Common myeloid progenitor, CD34-positive (primary cell): Measurements from ENCODE around the gene SCARB1.

Experiments used
- CTCF ChIA-PET: fragments of 350-600 bp; sonication (Branson Sonifier 250); formaldehyde crosslinking; loops from one replicate; lab custom pipeline; 2021; ENCODE audit warnings: antibody characterized with exemption; lab: Charles Lee
- POLR2A ChIA-PET: fragments of 350-600 bp; sonication (Branson Sonifier 250); formaldehyde crosslinking; loops from one replicate; lab custom pipeline; 2021; ENCODE audit warnings: antibody characterized with exemption; lab: Charles Lee
- DNase-seq, 3 donors: peaks; one replicate each; pipeline versions ENCODE4 v3.0.0 to v3.0.0-alpha.2; 2013
- H3K27ac ChIP-seq, 2 experiments: 1 replicate in 1 of 2; 2 replicates in 1 of 2; pipeline ENCODE4 v1.7.0; 2013; ENCODE audit warnings: inconsistent platforms in 2 of 2, low read length in 2 of 2, mild to moderate bottlenecking in 2 of 2, low read depth in 1 of 2, moderate library complexity in 1 of 2; ENCODE audit not compliant: severe bottlenecking in 2 of 2, insufficient read depth in 1 of 2, poor library complexity in 1 of 2
- H3K27me3 ChIP-seq, 5 experiments: replicated peaks in 2 of 5; 1 replicate in 3 of 5; 2 replicates in 2 of 5; pipeline versions ENCODE4 v1.6.1 to v1.7.0; 2013; ENCODE audit warnings: low read length in 4 of 5, mild to moderate bottlenecking in 2 of 5, moderate library complexity in 2 of 5, inconsistent platforms in 1 of 5; ENCODE audit not compliant: insufficient read depth in 5 of 5, control insufficient read depth in 4 of 5
- H3K36me3 ChIP-seq, 4 experiments: 1 replicate in 2 of 4; 2 replicates in 2 of 4; pipeline versions ENCODE4 v1.6.1 to v1.7.0; 2013; ENCODE audit warnings: low read length in 3 of 4, control low read depth in 1 of 4, mild to moderate bottlenecking in 1 of 4; ENCODE audit not compliant: control insufficient read depth in 4 of 4, insufficient read depth in 4 of 4
- H3K4me1 ChIP-seq, 4 experiments: 1 replicate in 3 of 4; 2 replicates in 1 of 4; pipeline versions ENCODE4 v1.6.1 to v1.7.1; 2013; ENCODE audit warnings: low read length in 3 of 4, mild to moderate bottlenecking in 3 of 4, control low read depth in 1 of 4, inconsistent platforms in 1 of 4, moderate library complexity in 1 of 4; ENCODE audit not compliant: control insufficient read depth in 4 of 4, insufficient read depth in 4 of 4; ENCODE audit errors: control extremely low read depth in 1 of 4
- H3K4me3 ChIP-seq, 7 experiments: 1 replicate in 4 of 7; 2 replicates in 3 of 7; pipeline versions ENCODE4 v1.5.1 to v1.7.0; 2013; ENCODE audit warnings: mild to moderate bottlenecking in 7 of 7, low read length in 6 of 7, moderate library complexity in 6 of 7, inconsistent platforms in 2 of 7, low read depth in 2 of 7, control low read depth in 1 of 7; ENCODE audit not compliant: insufficient read depth in 4 of 7, control insufficient read depth in 1 of 7; ENCODE audit errors: extremely low read depth in 1 of 7
- H3K9me3 ChIP-seq, 5 experiments: 1 replicate in 4 of 5; 2 replicates in 1 of 5; pipeline versions ENCODE4 v1.6.1 to v1.7.1; 2013; ENCODE audit warnings: low read length in 4 of 5, mild to moderate bottlenecking in 2 of 5, inconsistent platforms in 1 of 5, low read depth in 1 of 5, moderate library complexity in 1 of 5; ENCODE audit not compliant: control insufficient read depth in 4 of 5, insufficient read depth in 2 of 5; ENCODE audit errors: control extremely low read depth in 1 of 5
- WGBS: methylation state at CpG from one replicate; pipeline ENCODE4 v1.1.5; 2013; ENCODE audit not compliant: insufficient coverage; 5-methylcytosine and 5-hydroxymethylcytosine counted together

SCARB1 gene

GRCh38 chr12:124805876-124806668 is 57.6 kb downstream of the SCARB1 start:
- H3K4me3 ChIP-seq, result no peak overlapping the region
- DNase-seq, result no peak
- CTCF ChIA-PET, result interaction anchor here (0.9 kb wide), 1 partner anchor 87 kb away, joined by 4 read pairs; no protein-coding TSS in a partner anchor
- 99% methylated on average over 23 of the region's 25 CpGs for WGBS
- H3K4me1 ChIP-seq, result no peaks in the 10 kb centered on the region
- H3K9me3 ChIP-seq, result no peaks in the 10 kb centered on the region
- peaks cover 0 to 73% (median 32%) of the 10 kb centered on the region in 4 experiments for H3K36me3 ChIP-seq
- H3K27ac ChIP-seq, result no peak overlapping the region
- no peaks in the 10 kb centered on the region for H3K27me3 ChIP-seq
- POLR2A ChIA-PET, result no interaction called here

GRCh38 chr12:124805050-124805449 is 58.6 kb downstream of the SCARB1 start:
- no peak overlapping the region for H3K27ac ChIP-seq
- WGBS, result 96% methylated on average over 3 of the region's 3 CpGs
- CTCF ChIA-PET, result no interaction called here
- H3K4me1 ChIP-seq, result no peaks in the 10 kb centered on the region
- no peak overlapping the region for H3K4me3 ChIP-seq
- H3K9me3 ChIP-seq, result no peaks in the 10 kb centered on the region
- POLR2A ChIA-PET, result no interaction called here
- no peak for DNase-seq
- H3K27me3 ChIP-seq, result no peaks in the 10 kb centered on the region
- H3K36me3 ChIP-seq, result peaks cover 3 to 74% (median 36%) of the 10 kb centered on the region in 4 experiments

GRCh38 chr12:124804011-124804621 is 59.5 kb downstream of the SCARB1 start:
- peaks cover 3 to 74% (median 37%) of the 10 kb centered on the region in 4 experiments for H3K36me3 ChIP-seq
- ChIA-PET POLR2A (no interaction called here), CTCF (interaction anchor here (1.3 kb wide), 1 partner anchor 134 kb away, joined by 3 read pairs; no protein-coding TSS in a partner anchor)
- H3K27ac ChIP-seq, result no peak overlapping the region
- peaks cover 0 to 6% (median 0%) of the 10 kb centered on the region in 4 experiments for H3K4me1 ChIP-seq
- no peak overlapping the region for H3K4me3 ChIP-seq
- 96% methylated on average over 9 of the region's 9 CpGs for WGBS
- DNase-seq, result peak in 2 of 3 donors; percentile 4 to 14
- H3K9me3 ChIP-seq, result no peaks in the 10 kb centered on the region
- no peaks in the 10 kb centered on the region for H3K27me3 ChIP-seq

- no peak for DNase-seq
- peaks cover 0 to 11% (median 0%) of the 10 kb centered on the region in 4 experiments for H3K4me1 ChIP-seq
- no peak overlapping the region for H3K4me3 ChIP-seq
- H3K27ac ChIP-seq, result no peak overlapping the region
- H3K36me3 ChIP-seq, result peaks cover 3 to 76% (median 43%) of the 10 kb centered on the region in 4 experiments
- POLR2A ChIA-PET, result no interaction called here
- no peaks in the 10 kb centered on the region for H3K27me3 ChIP-seq
- over 99% methylated on average over 14 of the region's 14 CpGs for WGBS
- CTCF ChIA-PET, result no interaction called here
- no peaks in the 10 kb centered on the region for H3K9me3 ChIP-seq
Measured at GRCh38 chr12:124802361-124802760, 61.3 kb downstream of the SCARB1 start.

GRCh38 chr12:124800506-124800905 is 63.2 kb downstream of the SCARB1 start:
- Histone ChIP-seq H3K36me3 (peaks cover 3 to 77% (median 39%) of the 10 kb centered on the region in 4 experiments), H3K9me3 (no peaks in the 10 kb centered on the region), H3K4me1 (peaks cover 0 to 21% (median 0%) of the 10 kb centered on the region in 4 experiments), H3K4me3 (no peak overlapping the region), H3K27ac (no peak overlapping the region), H3K27me3 (no peaks in the 10 kb centered on the region)
- ChIA-PET POLR2A (no interaction called here), CTCF (interaction anchor here (2.3 kb wide), 1 partner anchor 13 kb away, joined by 5 read pairs; no protein-coding TSS in a partner anchor)
- DNase-seq, result no peak
- WGBS, result 96% methylated on average over 11 of the region's 12 CpGs

DNA sequence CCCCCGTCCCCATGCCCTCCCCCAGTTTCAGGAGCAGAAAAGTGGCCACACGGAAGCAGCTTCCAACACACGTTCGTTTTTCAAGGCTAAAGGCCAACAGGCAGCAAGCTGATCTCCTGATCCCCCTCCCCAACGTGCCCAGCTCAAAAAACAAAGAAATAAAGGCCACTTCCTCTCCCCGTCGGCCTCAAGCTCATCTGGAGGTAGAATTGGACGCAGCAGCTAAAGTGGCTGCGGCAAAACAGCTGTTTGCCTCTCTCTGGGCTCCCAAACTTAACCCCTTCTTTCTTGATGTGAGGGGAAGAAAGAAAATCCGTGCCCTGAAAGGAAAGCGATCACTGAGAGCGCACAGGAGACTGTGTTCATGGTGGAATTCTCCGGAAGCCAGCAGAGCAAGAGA is 66.3 kb downstream of the SCARB1 start:
- H3K9me3 ChIP-seq, result no peaks in the 10 kb centered on the region
- no peak overlapping the region for H3K4me3 ChIP-seq
- CTCF ChIA-PET, result no interaction called here
- DNase-seq, result no peak
- no peak overlapping the region for H3K27ac ChIP-seq
- H3K36me3 ChIP-seq, result peaks cover 3 to 66% (median 33%) of the 10 kb centered on the region in 4 experiments
- POLR2A ChIA-PET, result interaction anchor here (0.9 kb wide), 1 partner anchor 16 kb away, joined by 3 read pairs; no protein-coding TSS in a partner anchor
- WGBS, result 98% methylated on average over 5 of the region's 13 CpGs
- H3K27me3 ChIP-seq, result no peaks in the 10 kb centered on the region
- peaks cover 0 to 21% (median 0%) of the 10 kb centered on the region in 4 experiments for H3K4me1 ChIP-seq
